ENCODE measurements around the gene RNF8. TPM values are rescaled to one million over a fixed set of nuclear protein-coding genes. Genes with fewer than 3 reads are reported as not detected.

The RNF8 gene
- total RNA-seq, 2 experiments from 2014 or later, result 19.8 to 21.1 TPM

DNA sequence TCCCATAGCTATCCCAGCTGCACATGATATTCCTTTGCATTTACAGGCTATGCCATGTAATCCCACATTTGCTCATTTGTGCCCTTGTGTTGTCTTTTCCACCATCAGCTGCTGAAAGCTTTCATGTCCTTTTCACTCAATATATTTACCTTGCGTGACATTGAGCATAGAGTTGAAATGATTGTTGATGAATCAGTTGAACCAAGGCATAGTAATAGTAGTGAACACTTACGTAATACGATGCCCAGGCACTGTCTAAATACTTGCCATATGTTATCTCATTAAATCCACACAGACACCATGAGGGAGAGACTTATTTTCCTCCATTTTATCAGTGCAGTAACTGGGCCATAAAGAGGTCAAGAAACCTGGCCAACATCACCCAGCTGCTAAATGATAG is 13.1 kb downstream of the RNF8 start:
- Mint-ChIP-seq H3K4me1 (ENCODE audit: low read depth) (peaks cover 5% of the 10 kb centered on the region), H3K27me3 (no peaks in the 10 kb centered on the region), H3K36me3 (ENCODE audit: low read depth) (peaks cover 7% of the 10 kb centered on the region), H3K27ac (no peak overlapping the region), H3K9me3 (no peaks in the 10 kb centered on the region), H3K4me3 (no peak overlapping the region)
- TF ChIP-seq, protein P1, sequence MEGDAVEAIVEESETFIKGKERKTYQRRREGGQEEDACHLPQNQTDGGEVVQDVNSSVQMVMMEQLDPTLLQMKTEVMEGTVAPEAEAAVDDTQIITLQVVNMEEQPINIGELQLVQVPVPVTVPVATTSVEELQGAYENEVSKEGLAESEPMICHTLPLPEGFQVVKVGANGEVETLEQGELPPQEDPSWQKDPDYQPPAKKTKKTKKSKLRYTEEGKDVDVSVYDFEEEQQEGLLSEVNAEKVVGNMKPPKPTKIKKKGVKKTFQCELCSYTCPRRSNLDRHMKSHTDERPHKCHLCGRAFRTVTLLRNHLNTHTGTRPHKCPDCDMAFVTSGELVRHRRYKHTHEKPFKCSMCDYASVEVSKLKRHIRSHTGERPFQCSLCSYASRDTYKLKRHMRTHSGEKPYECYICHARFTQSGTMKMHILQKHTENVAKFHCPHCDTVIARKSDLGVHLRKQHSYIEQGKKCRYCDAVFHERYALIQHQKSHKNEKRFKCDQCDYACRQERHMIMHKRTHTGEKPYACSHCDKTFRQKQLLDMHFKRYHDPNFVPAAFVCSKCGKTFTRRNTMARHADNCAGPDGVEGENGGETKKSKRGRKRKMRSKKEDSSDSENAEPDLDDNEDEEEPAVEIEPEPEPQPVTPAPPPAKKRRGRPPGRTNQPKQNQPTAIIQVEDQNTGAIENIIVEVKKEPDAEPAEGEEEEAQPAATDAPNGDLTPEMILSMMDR (IDR thresholded peaks at IDR 0.05), result no peak
- ChIA-PET POLR2A (interaction anchor here (1.0 kb wide), 1 partner anchor 50 kb away, joined by 4 read pairs; no protein-coding TSS in a partner anchor), CTCF (interaction anchor here (0.5 to 3.7 kb wide), 4 partner anchors 15 to 199 kb away, joined by 3 to 14 read pairs (median 6); no protein-coding TSS in a partner anchor)
- DNase-seq, result no peak
- intact Hi-C loops (cut with micrococcal nuclease), result no loop called here
- no peak for ATAC-seq

DNA sequence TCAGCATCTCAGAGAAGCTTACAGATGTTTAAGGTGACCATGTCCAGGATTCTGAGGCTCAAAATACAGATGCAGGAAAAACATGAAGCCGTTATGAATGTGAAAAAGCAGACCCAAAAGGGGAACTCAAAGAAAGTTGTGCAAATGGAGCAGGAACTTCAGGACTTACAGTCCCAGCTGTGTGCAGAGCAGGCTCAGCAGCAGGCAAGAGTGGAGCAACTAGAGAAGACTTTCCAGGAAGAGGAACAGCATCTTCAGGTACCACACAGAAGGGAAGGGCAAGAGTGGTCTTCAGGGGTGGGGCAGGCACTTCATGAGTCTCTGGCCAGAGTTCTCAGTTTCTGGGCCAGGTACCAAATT is 15.2 kb downstream of the RNF8 start:
- ATAC-seq (no peak), DNase-seq (no peak)
- CTCF ChIA-PET, result interaction anchor here (1.1 kb wide), 2 partner anchors 10 to 13 kb away, joined by 3 to 4 read pairs; no protein-coding TSS in a partner anchor
- Mint-ChIP-seq H3K4me3 (no peak overlapping the region), H3K27ac (peak overlapping the region; percentile 44), H3K4me1 (ENCODE audit: low read depth) (peaks cover 5% of the 10 kb centered on the region), H3K27me3 (no peaks in the 10 kb centered on the region), H3K9me3 (no peaks in the 10 kb centered on the region), H3K36me3 (ENCODE audit: low read depth) (peaks cover 7% of the 10 kb centered on the region)
- intact Hi-C loops (cut with micrococcal nuclease), result no loop called here
- POLR2A ChIA-PET, result no interaction called here
- TF ChIP-seq, protein P1 (IDR thresholded peaks at IDR 0.05), result no peak

DNA sequence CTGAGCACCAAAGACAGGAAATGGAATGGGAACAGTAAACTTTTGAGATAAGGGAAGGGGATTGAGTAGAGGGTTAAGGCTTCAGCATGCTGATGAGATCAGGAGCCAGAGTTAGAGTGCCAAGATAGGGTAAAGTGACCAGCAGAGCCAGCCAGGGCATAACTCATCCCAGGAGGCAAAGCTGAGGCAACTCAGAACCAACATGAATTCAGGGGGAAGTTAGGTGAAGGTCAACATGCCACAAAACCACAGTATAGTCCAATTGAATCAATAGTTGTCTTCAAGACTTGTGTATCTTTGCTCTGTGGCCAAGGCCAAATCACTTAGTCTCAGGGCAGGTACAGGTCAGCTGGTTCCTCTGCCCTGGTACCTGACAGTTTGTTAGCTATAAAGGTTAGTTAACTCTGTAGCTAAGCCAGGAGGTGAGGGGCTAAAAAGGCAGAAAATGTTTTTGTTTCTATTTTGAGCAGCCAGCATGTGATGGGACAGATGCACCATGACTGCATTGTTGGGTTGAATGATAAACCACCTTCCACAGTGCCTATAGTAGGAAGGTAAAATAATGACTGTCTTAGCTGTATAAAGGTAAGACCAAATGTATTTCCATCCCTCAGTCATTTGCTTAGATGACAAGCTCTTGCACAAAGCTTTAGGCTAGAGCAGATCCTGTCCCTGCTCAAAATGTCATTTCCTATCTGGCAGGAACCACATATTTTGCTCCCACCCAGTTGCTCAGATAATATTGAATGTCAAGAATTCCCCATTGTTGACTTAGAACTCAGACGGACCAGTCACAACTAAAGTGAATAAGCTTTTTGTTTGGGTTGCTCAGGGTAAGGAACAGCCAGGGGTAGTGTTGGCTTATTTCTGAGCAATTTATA is 15.8 kb downstream of the RNF8 start:
- DNase-seq (no peak), ATAC-seq (no peak)
- H3K4me1 Mint-ChIP-seq (ENCODE audit: low read depth), result peaks cover 5% of the 10 kb centered on the region
- no peaks in the 10 kb centered on the region for H3K9me3 Mint-ChIP-seq
- POLR2A ChIA-PET, result interaction anchor here (1.1 kb wide), 1 partner anchor 63 kb away, joined by 4 read pairs; the partner anchor contains the start of gene CMTR1
- peaks cover 9% of the 10 kb centered on the region for H3K36me3 Mint-ChIP-seq (ENCODE audit: low read depth)
- H3K27ac Mint-ChIP-seq, result peak overlapping the region; percentile 44
- no peak overlapping the region for H3K4me3 Mint-ChIP-seq
- TF ChIP-seq, protein P1 (IDR thresholded peaks at IDR 0.05), result no peak
- H3K27me3 Mint-ChIP-seq, result no peaks in the 10 kb centered on the region
- intact Hi-C loops (cut with micrococcal nuclease), result no loop called here
- CTCF ChIA-PET, result interaction anchor here (0.6 to 1.1 kb wide), 3 partner anchors 9 to 322 kb away, joined by 3 read pairs; no protein-coding TSS in a partner anchor

DNA sequence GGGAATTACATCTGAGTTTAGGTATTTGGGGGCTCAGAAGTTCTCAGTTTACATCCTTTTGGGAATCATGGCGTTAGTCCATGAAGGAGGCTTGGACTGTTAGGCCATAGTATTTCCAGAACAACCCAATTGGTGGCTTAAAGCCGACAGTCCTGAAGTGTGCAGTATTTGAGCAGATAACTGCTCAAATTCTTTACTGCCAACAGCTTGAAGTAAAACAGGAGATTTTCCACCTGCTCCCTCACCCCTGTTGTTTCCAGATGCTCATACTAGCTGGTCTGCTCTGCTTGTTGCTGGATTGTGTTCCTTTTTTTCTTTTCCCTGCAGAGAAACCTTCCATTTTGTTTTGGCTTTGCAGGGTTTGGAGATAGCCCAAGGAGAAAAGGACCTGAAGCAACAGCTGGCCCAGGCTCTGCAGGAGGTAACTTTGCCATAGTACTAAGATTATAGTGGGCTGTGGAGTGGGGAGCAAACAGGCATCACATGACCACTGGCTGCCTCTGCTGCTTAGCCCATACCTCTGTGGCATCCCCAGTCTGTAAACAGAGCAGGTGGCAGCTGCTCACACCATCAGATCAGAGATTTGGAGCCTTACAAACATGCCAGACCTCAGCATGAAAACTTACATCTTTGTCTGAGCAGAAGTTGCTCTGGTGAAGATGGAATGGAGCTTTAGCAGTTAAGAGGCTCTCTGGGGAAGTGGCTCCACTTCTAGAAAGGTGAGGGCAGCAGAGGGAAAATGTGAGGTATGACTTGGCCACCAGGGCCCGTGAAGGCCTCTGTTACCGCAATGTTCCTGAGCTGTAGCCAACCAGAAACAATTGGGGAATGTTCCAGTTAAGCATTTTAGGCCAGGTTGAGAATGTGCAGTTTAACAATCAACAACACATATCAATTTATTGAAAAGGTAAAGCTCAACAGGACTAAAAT is 17.6 kb downstream of the RNF8 start:
- POLR2A ChIA-PET, result interaction anchor here (1.0 to 1.3 kb wide), 3 partner anchors 9 to 61 kb away, joined by 3 to 5 read pairs (median 3); partner anchors contain the start of gene CMTR1

More for the DNA sequence above, 17.6 kb downstream of the RNF8 start:
- CTCF ChIA-PET, result interaction anchor here (0.6 to 2.1 kb wide), 5 partner anchors 9 to 670 kb away, joined by 3 to 8 read pairs (median 4); no protein-coding TSS in a partner anchor
- Mint-ChIP-seq H3K36me3 (ENCODE audit: low read depth) (peaks cover 14% of the 10 kb centered on the region), H3K27ac (no peak overlapping the region), H3K9me3 (no peaks in the 10 kb centered on the region), H3K4me1 (ENCODE audit: low read depth) (peaks cover 5% of the 10 kb centered on the region), H3K4me3 (no peak overlapping the region), H3K27me3 (no peaks in the 10 kb centered on the region)
- ATAC-seq (no peak), DNase-seq (no peak)
- intact Hi-C loops (cut with micrococcal nuclease), result no loop called here
- TF ChIP-seq, protein P1 (IDR thresholded peaks at IDR 0.05), result no peak

Data from activated CD8-positive, alpha-beta T cell treated with anti-CD3 and anti-CD28 coated beads for 36 hours (primary cell).